Liver (tissue), 9 donors: ENCODE data around the gene L3MBTL1. TPM values are rescaled to one million over a fixed set of nuclear protein-coding genes. Genes with fewer than 3 reads are reported as not detected.

Experiments used
- DNase-seq: peaks from one replicate; pipeline ENCODE4 v3.0.0-alpha.2; 2017; ENCODE audit warnings: low spot score
- H3K27ac ChIP-seq, 2 donors: one replicate each; pipeline ENCODE4 v1.7.0; 2013; ENCODE audit warnings: inconsistent platforms in 2 of 2, low read length in 2 of 2, control low read depth in 1 of 2, low read depth in 1 of 2, mild to moderate bottlenecking in 1 of 2
- H3K27me3 ChIP-seq, 4 donors: one replicate each; pipeline versions ENCODE4 v1.6.1 to v1.7.0; 2013; ENCODE audit warnings: low read length in 3 of 4, inconsistent platforms in 1 of 4, mild to moderate bottlenecking in 1 of 4, moderate library complexity in 1 of 4; ENCODE audit not compliant: control insufficient read depth in 4 of 4, insufficient read depth in 4 of 4
- H3K36me3 ChIP-seq, 4 donors: one replicate each; pipeline versions ENCODE4 v1.6.1 to v1.7.0; 2013; ENCODE audit warnings: low read length in 3 of 4, mild to moderate bottlenecking in 3 of 4, low read depth in 1 of 4, moderate library complexity in 1 of 4; ENCODE audit not compliant: control insufficient read depth in 4 of 4, insufficient read depth in 3 of 4
- H3K4me1 ChIP-seq, 4 donors: one replicate each; pipeline versions ENCODE4 v1.6.1 to v1.7.0; 2013; ENCODE audit warnings: low read length in 3 of 4, mild to moderate bottlenecking in 3 of 4, moderate library complexity in 1 of 4; ENCODE audit not compliant: control insufficient read depth in 4 of 4, insufficient read depth in 4 of 4
- H3K4me3 ChIP-seq, 3 donors: one replicate each; pipeline versions ENCODE4 v1.6.1 to v1.7.0; 2013; ENCODE audit warnings: low read length in 3 of 3, control low read depth in 1 of 3, low read depth in 1 of 3, mild to moderate bottlenecking in 1 of 3
- H3K9ac ChIP-seq, 2 donors: one replicate each; pipeline ENCODE4 v1.7.0; 2013; ENCODE audit warnings: low read length in 2 of 2, mild to moderate bottlenecking in 2 of 2, moderate library complexity in 2 of 2, control low read depth in 1 of 2, low read depth in 1 of 2
- H3K9me3 ChIP-seq, 4 donors: one replicate each; pipeline versions ENCODE4 v1.6.1 to v1.7.0; 2013; ENCODE audit warnings: low read length in 3 of 4; ENCODE audit not compliant: control insufficient read depth in 4 of 4
- ATF3 ChIP-seq: IDR thresholded peaks from 2 replicates; pipeline ENCODE4 v1.6.1; 2016; ENCODE audit warnings: antibody characterized with exemption
- CTCF ChIP-seq: fragments of 150-350 bp; IDR thresholded peaks from 2 replicates; pipeline ENCODE4 v1.5.1; 2017; ENCODE audit warnings: improper control_type of control experiment, low read depth, low read length; ENCODE audit not compliant: missing input control
- EGR1 ChIP-seq, 2 donors: IDR thresholded peaks; 2 replicates each; pipeline ENCODE4 v1.6.1; 2016 to 2018; ENCODE audit warnings: antibody characterized with exemption in 2 of 2, low read depth in 2 of 2
- FOXA1 ChIP-seq: IDR thresholded peaks from 2 replicates; pipeline ENCODE4 v1.6.1; 2016; ENCODE audit warnings: antibody characterized with exemption
- FOXA2 ChIP-seq: IDR thresholded peaks from 2 replicates; pipeline ENCODE4 v1.6.1; 2016; ENCODE audit warnings: antibody characterized with exemption
- GABPA ChIP-seq, 2 donors: IDR thresholded peaks in 1 of 2; conservative IDR thresholded peaks in 1 of 2; 2 replicates each; pipeline ENCODE4 v1.6.1; 2016; ENCODE audit warnings: antibody characterized with exemption in 2 of 2, mild to moderate bottlenecking in 1 of 2, moderate library complexity in 1 of 2
- HNF4A ChIP-seq, 2 donors: conservative IDR thresholded peaks; 2 replicates each; pipeline ENCODE4 v1.6.1; 2016; ENCODE audit warnings: antibody characterized with exemption in 2 of 2, mild to moderate bottlenecking in 2 of 2
- JUND ChIP-seq, 2 donors: IDR thresholded peaks; 2 replicates each; pipeline ENCODE4 v1.6.1; 2016; ENCODE audit warnings: antibody characterized with exemption in 2 of 2
- MAX ChIP-seq: IDR thresholded peaks from 2 replicates; pipeline ENCODE4 v1.6.1; 2016; ENCODE audit warnings: antibody characterized with exemption
- NR2F2 ChIP-seq: IDR thresholded peaks from 2 replicates; pipeline ENCODE4 v1.6.1; 2016; ENCODE audit warnings: antibody characterized with exemption
- RAD21 ChIP-seq, 2 donors: IDR thresholded peaks; 2 replicates each; pipeline ENCODE4 v1.6.1; 2016; ENCODE audit warnings: antibody characterized with exemption in 2 of 2, mild to moderate bottlenecking in 2 of 2
- REST ChIP-seq: IDR thresholded peaks from 2 replicates; pipeline ENCODE4 v1.6.1; 2016; ENCODE audit warnings: antibody characterized with exemption, mild to moderate bottlenecking
- RXRA ChIP-seq, 2 donors: IDR thresholded peaks; 2 replicates each; pipeline ENCODE4 v1.6.1; 2017 to 2018; ENCODE audit warnings: antibody characterized with exemption in 2 of 2, mild to moderate bottlenecking in 1 of 2
- SP1 ChIP-seq: IDR thresholded peaks from 2 replicates; pipeline ENCODE4 v1.6.1; 2018; ENCODE audit warnings: antibody characterized with exemption, mild to moderate bottlenecking
- TAF1 ChIP-seq: conservative IDR thresholded peaks from 2 replicates; pipeline ENCODE4 v1.6.1; 2016; ENCODE audit warnings: antibody characterized with exemption, mild to moderate bottlenecking
- YY1 ChIP-seq: IDR thresholded peaks from 2 replicates; pipeline ENCODE4 v1.6.1; 2016; ENCODE audit warnings: antibody characterized with exemption, mild to moderate bottlenecking
- ZBTB33 ChIP-seq: IDR thresholded peaks from 2 replicates; pipeline ENCODE4 v1.6.1; 2016; ENCODE audit warnings: antibody characterized with exemption
- WGBS: extraction: QIAGEN DNeasy Blood & Tissue Kit; methylation state at CpG from one replicate; pipeline ENCODE4 v1.1.7; 2013; 5-methylcytosine and 5-hydroxymethylcytosine counted together
- polyA plus RNA-seq, 2 donors: library from polyadenylated mRNA; stranded (reverse) in 1 of 2; unstranded in 1 of 2; fragments of 200-250 nt in 1 of 2; fragments of >200 nt in 1 of 2; fragmentation: Nextera tagmentation in 1 of 2; extraction: Ambion mirVana in 1 of 2; gene quantifications; one replicate each; pipeline versions ENCODE4 v1.2.1 to v1.2.3, GENCODE V29; 2013 to 2015
- total RNA-seq, 2 donors: library from RNA; depleted of rRNA; stranded (reverse); fragments of >200 nt; gene quantifications; one replicate each; pipeline ENCODE4 v1.2.3, GENCODE V29; 2014
- donor health status: healthy.
- donor health status: healthy.
- donor health status: healthy.
- donor health status: healthy.
- donor health status: healthy.

Gene L3MBTL1
- total and polyA plus RNA-seq, 4 donors = 0.45 to 5.6 (median 2.0) TPM

GRCh38 chr20:43590036-43590391, 82.5 kb downstream of the L3MBTL1 start:
- Histone ChIP-seq H3K27me3 (no peaks in the 10 kb centered on the region), H3K27ac (peak overlapping the region; percentile 76 to 84), H3K4me1 (peaks cover 4 to 22% (median 13%) of the 10 kb centered on the region in 4 donors), H3K4me3 (peak overlapping the region; percentile 33 to 77 (median 68)), H3K9ac (peak overlapping the region in 1 of 2 donors; percentile 76), H3K9me3 (no peaks in the 10 kb centered on the region), H3K36me3 (peaks cover 3 to 14% (median 11%) of the 10 kb centered on the region in 4 donors)
- DNase-seq = peak; percentile 48
- 34% methylated on average over 9 of the region's 9 CpGs for WGBS
- TF ChIP-seq JUND (IDR thresholded peaks at IDR 0.05) = no peak
- TF ChIP-seq RXRA (IDR thresholded peaks at IDR 0.05) = no peak
- no peak for TF ChIP-seq FOXA2
- no peak for TF ChIP-seq FOXA1
- no peak for TF ChIP-seq GABPA (IDR thresholded peaks at IDR 0.05 in 1 of 2, conservative IDR thresholded peaks at IDR 0.05 in 1 of 2)
- no peak for TF ChIP-seq MAX
- no peak for TF ChIP-seq REST
- no peak for TF ChIP-seq NR2F2
- no peak for TF ChIP-seq HNF4A (conservative IDR thresholded peaks at IDR 0.05)

GRCh38 chr20:43590392-43591303, 83.2 kb downstream of the L3MBTL1 start, which contains the start of gene IFT52:
TSS of gene IFT52 (plus strand) at chr20:43590937. CDS start at chr20:43594699, 3,762 bp downstream.
- WGBS = under 1% methylated on average over 68 of the region's 68 CpGs

More at GRCh38 chr20:43590392-43591303, 83.2 kb downstream of the L3MBTL1 start, which contains the start of gene IFT52:
- peak within 1 kb of the TSS; percentile 45 to 76 for H3K9ac ChIP-seq
- peak; percentile 93 for DNase-seq
- no peaks in the 10 kb centered on the region for H3K9me3 ChIP-seq
- peak within 1 kb of the TSS; percentile 76 to 84 for H3K27ac ChIP-seq
- TF ChIP-seq FOXA2 = no peak
- peak; percentile 31 to 41 for TF ChIP-seq HNF4A (conservative IDR thresholded peaks at IDR 0.05)
- peak; percentile 54 for TF ChIP-seq ZBTB33
- peak; percentile 28 to 39 for TF ChIP-seq RAD21 (IDR thresholded peaks at IDR 0.05)
- peak; percentile 63 for TF ChIP-seq YY1
- TF ChIP-seq RXRA (IDR thresholded peaks at IDR 0.05) = peak; percentile 37 to 48
- TF ChIP-seq TAF1 = no peak
- TF ChIP-seq EGR1 (IDR thresholded peaks at IDR 0.05; ENCODE audit: low read depth in 2 of 2) = peak in 1 of 2 donors; percentile 68
- peak; percentile 28 to 72 for TF ChIP-seq JUND (IDR thresholded peaks at IDR 0.05)
- no peak for TF ChIP-seq ATF3
- TF ChIP-seq MAX = peak; percentile 69
- peak; percentile 82 for TF ChIP-seq SP1
- no peak for TF ChIP-seq CTCF
- TF ChIP-seq REST = no peak
- TF ChIP-seq FOXA1 = no peak
- H3K4me3 ChIP-seq = peak within 1 kb of the TSS; percentile 68 to 77 (median 69)
- H3K27me3 ChIP-seq = no peaks in the 10 kb centered on the region
- peaks cover 2 to 8% (median 5%) of the 10 kb centered on the region in 4 donors for H3K36me3 ChIP-seq
- H3K4me1 ChIP-seq = peaks cover 4 to 22% (median 13%) of the 10 kb centered on the region in 4 donors
